ENCODE data around the gene SLC16A7. TPM values are rescaled to one million over a fixed set of nuclear protein-coding genes. Genes with fewer than 3 reads are reported as not detected.

Gene SLC16A7
- total RNA-seq, 1 donor from 2014 or later, result 43.7 TPM

DNA sequence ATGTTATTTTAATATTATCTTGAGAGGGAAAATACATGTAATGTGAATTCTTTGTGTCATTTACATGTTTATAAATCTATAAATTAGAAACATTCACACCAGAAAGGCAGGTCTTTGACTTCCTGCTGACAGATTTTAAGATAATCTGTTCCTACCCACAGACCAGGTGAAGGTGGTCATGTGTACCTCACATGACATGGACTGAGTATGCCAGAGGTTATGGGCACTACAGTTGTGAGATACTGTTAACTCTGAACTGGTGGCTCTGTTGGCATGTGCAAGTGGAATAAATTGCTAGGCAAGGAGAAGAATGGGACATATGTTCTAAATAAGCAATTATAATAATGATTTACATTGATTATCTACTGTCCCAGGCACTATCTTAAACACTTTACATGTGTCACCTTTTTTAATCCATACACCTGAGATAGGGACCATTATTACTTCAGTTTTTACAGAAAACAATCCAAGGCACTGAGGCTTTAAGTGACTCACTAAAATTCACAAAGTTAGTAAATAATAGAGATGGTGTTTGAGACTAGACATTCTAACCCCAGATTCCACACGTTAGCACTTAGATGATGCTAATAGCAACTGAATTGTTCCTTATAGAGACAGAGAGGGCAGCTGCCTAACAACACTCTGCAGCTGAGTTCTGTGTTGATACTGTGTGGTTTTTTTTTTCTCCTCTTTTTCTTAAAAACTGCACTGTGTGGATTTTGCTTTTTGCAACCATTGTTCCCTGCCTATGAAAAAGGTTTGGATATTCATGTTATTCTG, 23.8 kb downstream of the SLC16A7 start:
- intact Hi-C loops (cut with micrococcal nuclease), result no loop called here

DNA sequence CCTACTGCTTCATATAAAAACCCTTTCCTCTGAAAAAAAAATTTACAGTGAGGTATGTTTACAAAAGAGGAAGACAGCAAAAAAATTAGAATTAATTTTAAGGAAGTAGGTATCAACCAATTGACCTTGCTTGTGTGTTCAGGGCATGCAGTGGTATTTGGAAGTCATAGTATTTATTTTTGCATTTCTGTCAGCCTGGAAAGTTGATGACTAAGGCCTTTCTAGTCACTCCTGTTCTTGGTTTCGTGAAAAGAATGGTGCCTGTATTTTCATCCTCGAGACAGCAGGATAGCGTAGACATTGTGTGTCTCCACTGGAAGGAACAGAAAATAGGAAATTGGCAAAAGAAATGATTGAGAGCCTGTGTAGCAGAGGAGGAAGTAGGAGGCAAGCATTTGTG, 24.5 kb downstream of the SLC16A7 start:
- intact Hi-C loops (cut with micrococcal nuclease), result no loop called here

DNA sequence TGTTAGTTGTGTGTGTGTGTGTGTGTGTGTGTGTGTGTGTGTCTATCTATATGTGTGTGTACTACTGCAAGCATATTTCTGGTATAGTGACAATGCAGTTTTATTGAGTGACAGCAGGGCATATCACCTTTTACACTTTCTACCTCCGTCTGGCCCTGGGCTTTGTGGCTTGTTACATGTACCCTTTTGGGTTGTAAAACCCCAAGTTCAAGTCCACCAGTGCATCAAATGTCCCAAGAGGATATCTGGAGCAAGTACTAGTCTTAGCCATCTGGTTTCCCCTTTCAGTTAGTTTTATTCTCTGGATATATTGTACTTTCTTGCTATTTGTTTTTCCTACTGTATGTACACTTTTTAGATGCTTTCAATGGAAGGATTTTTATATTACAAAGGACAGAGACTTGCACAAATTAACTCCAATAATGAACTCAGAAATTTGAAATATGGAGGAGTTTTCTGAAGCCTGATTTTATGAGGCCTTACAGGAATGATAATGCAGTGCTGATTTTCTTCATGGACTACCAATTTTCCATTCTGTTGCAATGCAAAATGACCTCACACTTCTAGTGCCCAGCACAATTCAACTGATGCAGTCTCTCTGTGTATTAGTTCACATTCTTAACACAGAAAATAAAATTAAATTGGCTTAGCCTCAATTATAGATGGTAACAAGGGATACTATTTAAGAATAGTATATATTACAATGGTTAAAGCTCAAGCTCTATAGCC, 29.1 kb downstream of the SLC16A7 start:
- intact Hi-C loops (cut with micrococcal nuclease), result no loop called here

DNA sequence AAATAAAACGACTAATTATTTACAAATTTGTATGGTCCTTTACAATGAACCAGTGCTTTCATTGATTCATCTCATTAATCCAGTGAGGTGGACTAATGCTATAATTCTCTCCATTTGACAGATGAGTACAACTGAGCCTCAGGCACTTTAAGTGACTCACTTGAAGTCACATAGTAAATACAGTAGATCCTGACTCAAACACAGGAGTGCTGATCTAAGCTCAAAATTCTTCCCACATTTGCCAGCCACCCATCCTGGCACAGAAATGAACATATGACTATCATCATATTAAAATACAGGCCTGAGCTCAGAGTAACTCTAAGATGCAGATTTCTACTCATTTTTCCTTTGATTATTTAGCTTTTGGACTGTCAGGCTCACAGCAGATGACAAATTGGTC, 30.6 kb downstream of the SLC16A7 start:
- intact Hi-C loops (cut with micrococcal nuclease), result no loop called here

DNA sequence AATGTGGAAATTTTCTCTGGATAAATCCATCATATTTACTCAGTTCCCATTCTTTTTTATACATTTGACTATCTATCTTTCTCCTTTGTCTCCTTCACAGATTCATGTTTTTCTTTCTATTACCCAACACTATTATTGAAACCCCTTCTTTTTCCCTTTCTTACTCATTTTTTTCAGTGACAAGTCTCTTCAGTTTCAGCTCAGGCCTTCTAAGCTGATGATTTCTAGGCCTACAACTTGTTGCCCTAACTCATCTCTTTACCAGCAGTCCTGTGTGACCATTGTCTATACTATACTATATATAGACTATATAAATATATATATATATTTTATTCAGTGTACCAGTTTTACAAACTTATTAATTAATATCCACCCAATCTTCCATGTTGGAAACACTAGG, 31.8 kb downstream of the SLC16A7 start:
- intact Hi-C loops (cut with micrococcal nuclease), result no loop called here

DNA sequence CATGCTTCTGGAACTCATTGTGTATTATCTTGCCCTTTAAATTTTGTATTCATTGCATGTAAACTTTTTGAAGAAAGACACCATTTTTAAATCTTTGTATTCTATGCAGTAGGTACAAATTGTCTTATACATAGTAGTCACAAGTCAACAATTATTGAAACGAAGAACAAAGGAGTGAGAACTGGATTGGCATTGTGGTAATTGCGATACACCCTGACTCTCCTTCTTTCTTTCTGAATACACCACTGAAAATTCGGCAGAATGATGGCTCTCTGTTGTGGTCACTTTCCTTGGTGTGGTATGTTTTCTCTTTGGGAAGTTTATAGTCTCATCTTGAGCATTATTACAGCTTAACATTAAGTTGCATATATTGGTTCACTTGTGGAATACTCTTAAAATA, 34.1 kb downstream of the SLC16A7 start:
- intact Hi-C loops (cut with micrococcal nuclease), result no loop called here

DNA sequence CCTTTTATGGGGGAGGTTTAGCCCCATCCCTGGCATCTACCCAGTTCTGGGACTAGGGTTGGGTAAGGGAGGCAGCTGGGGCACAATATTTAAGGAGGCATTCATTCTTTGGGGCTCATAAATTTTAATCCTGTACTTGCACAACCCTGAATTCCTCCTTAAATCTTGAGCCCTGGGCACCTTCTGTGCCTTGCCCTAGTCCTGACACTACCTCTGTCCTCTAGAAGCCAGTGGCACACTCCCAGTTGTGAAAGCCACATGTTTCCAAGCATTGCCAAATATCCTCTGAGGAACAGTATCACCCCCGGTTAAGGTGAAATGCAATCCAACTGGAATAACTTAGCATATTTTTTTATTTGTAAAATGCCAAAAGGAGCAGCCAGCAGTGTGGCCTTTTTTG, 36.6 kb downstream of the SLC16A7 start:
- intact Hi-C loops (cut with micrococcal nuclease), result no loop called here

DNA sequence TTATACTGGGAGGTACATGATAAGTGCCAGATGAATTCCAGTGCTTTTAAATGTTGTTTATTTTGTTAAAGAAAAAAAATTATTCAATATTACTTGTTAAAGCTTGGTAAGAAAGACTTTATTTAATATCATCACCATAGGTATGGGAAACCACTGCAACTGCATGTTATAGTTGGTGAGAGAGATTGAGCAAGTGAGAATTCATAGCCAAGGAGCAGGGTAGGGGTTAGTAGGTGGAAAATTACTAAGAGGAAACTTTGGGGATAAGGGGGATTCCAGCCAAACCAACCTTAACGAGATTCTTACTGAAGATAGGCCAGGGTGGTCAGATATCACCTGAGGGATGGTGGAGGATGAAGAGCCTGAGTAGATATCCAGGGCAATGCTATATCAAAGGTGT, 38.4 kb downstream of the SLC16A7 start:
- intact Hi-C loops (cut with micrococcal nuclease), result no loop called here

DNA sequence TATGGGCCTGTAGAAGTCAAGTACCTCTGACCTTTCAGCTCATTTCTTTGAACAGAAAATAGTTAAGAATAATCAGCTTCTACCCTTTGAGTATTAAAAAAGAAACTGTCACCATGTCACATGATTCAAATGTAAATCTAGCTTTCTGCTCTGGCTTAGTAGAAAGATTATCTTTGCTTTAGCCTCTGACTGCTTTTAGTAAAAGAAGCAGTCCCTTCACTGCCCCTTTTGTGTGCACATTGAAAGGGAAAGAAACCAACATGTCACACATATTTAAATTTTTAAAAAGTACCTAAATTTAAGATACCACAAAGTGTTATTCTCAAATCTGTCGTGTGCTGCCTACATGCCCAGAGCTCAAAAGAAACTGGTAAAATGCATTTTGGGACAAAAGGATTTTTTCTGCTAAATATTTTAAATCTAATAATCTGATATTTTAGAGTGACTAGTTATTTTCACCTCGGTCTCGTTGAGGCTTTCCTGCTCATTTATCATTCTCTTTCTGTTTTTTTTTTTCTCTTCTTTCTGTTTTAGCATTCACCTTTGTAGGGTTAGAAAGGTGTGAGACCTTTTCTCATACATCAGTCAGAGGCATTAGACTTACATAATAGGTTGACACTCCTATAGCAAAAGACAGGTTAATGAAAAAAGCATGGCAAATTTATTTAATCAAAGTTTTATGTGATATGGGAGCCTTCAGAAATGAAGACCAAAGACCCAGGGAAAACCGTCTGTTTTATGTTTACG, 41.3 kb downstream of the SLC16A7 start:
- intact Hi-C loops (cut with micrococcal nuclease), result no loop called here

DNA sequence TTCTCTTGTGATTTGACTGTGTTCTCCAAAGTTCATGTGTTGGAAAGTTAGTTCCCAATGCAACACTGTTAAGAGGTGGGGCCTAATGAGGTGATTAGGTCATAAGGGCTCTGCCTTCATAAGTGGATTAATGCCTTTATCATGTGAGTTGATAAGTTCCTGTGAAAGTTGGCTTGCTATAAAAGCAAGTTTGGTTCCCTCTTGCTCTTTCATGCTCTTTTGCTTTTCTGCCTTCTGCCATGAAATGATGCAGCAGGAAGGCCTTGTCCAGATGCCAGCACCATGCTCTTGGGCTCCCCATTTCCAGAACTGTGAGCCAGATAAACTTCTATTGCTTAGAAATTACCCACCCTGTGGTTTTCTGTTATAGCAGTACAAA, 41.9 kb downstream of the SLC16A7 start:
- intact Hi-C loops (cut with micrococcal nuclease), result no loop called here

DNA sequence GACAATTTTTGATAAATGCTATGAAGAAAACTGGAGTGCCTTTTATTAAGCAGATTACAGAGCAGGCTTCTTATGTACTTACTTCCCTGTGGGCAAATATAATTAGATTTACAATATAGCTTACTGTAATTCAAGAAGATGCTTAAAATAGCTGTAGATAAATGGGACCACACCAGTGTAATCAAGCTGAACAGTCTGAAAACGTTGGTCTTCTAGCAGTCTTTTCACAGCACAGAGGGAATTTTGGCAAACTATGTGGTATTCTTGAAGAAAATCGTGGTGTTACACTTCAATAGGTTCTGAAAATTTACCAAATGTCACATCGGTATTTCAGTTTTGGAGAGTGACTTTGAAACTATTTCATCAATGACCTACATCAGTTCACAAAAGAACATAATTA, 47.7 kb downstream of the SLC16A7 start:
- intact Hi-C loops (cut with micrococcal nuclease), result no loop called here

DNA sequence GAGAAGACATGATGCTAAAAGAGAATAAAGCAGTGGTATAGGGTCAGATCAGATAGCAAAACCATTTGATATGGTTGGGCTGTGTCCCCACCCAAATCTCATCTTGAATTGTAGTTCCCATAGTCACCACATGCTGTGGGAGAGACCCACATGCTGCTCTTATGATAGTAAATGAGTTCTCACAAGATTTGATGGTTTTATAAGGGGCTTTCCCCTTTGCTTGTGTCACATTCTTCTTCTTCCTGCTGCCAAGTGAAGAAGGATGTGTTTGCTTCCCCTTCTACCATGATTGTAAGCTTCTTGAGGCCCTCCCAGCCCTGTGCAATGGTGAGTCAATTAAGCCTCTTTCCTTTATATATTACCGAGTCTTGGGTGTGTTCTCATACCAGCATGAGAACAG, 49.4 kb downstream of the SLC16A7 start:
- intact Hi-C loops (cut with micrococcal nuclease), result no loop called here

DNA sequence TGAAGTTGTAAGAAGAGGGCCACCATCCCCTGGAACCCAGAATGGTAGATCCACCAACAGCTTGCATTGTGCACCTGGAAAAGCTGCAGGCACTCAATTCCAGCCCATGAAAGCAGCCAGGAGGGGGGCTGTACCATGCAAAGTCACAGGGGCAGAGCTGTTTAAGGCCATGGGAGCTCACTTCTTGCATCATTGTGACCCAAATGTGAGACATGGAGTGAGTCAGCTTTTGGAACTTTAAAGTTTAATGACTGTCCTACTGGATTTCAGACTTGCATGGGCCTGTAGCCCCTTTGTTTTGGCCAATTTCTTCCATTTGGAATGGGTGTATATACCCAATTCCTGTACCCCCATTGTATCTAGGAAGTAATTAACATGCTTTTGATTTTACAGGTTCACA, 50.8 kb downstream of the SLC16A7 start:
- intact Hi-C loops (cut with micrococcal nuclease), result no loop called here

DNA sequence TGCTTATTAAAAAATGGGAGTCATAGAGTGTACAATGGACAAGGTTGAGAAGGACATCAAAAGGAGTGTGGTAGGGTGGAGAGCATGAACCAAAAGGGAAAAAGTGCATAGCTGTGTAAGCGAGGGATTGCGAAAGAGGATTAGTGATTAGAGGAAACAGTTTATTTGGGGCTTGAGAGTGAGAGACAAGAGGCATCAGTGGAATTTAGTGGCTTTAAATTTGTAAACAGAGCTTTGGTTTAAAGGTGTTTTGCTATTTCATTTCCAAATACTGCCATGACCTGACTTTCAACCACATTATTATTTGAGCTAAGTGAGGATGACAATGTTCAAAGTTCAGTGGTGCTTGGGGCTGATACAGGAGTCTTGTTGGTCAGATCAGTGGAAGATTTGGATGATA, 53.4 kb downstream of the SLC16A7 start:
- intact Hi-C loops (cut with micrococcal nuclease), result no loop called here

DNA sequence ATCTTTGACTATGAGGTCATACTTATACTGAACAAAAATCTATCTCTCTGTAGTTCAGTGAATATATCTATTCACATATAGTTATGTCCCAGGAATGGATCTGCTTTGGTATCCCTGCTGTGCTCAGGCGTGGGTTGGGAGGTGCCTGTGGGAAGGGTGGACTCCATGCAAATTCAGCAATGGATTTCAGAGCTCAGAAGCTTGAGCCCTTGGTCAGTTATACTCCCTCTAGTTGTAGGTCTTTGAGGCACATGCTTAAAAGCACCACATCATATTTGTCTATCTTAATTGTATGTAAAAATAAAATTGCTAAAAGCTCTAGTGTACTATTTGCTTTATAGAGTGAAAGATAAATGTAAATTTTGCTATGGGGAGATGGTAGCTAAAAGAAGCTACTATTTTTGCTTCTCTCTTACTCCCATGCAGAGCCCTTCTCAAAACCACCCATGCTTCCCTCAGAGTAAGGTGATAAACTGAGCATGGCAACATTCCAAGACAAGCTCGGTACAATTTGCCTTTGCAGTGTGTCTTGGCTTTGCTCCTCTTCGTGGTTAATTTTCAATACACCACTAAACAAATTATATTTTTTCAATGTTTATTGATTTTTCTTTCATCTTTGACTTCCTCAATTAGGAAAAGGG, 54.9 kb downstream of the SLC16A7 start:
- intact Hi-C loops (cut with micrococcal nuclease), result no loop called here

DNA sequence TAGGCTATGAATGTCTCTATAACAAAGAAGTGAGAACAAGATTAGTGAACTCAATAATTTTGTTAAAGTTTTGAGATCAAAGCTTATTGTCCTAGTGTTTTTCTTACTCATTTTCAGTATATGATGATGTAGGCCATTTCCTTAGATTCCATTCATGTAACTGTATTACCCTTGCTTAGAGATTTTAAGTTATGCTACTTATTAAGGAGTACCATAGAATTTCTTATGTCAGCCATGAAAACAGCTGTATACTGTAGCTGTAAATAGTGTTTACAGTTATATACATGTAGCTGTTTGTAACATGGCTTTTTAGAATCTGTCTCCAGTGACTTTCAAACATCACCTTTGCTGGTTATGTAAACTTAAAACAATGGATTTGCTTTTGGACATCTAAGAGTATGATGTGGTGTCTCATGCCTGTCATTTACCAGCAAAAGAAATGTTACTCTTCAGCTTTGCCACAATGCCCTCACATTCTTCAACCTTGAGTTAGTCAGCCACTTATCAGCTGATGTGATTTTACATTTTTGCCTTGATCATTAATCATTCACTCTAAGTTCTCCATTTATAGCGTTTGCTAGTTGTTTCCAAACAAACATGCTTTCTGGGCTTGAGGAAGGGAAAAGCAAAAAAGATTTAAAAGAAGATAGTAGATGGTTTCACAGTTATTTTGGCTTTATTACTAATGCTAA, 55.5 kb downstream of the SLC16A7 start:
- intact Hi-C loops (cut with micrococcal nuclease), result no loop called here

DNA sequence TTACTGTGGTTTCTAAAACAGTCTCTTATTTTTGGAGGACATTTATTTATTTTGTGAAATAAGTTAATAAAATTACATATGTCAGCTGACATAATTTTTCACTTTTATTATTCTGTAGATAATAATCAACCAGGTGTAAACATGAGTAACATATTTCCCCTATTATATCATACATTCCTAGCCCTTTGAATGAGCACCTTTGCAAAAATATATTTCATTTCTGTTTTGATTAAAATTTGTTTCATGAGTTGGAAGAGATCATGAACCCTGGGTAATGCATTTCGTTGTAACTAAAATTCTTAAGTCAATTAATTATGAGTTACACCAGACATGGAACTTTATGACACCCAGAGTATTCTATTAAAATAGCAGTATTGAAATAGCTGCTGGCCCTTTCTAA, 56.3 kb downstream of the SLC16A7 start:
- intact Hi-C loops (cut with micrococcal nuclease), result no loop called here

DNA sequence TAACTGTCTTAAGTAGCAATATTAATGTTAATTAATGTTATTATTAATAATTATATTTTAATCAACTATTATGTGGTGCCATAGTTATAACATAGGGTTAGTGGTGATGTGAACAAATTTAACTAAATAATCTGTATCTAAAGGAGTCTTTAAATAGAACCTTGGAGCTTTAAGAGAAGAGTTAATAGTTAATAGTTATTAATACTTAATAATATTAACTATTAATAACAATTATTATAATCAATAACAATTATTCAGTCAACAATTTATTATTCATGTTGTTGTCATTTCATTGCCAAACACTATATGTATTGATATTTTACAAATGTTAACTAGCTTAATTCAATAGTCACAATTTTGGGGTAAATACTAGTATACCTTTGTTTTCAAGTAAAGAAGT, 58.2 kb downstream of the SLC16A7 start:
- intact Hi-C loops (cut with micrococcal nuclease), result no loop called here

DNA sequence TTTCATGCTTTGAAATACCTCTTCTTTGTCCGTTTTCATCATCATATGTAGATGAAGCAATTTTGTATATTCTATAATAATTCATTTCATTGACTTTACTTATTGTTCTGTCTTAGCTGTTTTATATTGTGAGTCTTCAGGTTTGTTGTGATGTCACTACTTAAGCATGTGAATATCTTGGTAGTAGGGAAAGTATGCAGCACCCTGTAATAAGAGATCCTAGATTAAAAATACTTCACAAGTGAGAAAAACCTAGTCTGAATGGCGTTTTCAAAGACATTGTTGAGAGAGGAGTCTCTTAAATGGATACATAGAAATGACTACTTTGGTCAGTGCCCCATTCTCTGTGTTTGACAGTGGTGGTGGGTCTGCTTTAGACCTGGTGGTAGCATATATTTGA, 61.4 kb downstream of the SLC16A7 start:
- intact Hi-C loops (cut with micrococcal nuclease), result no loop called here

DNA sequence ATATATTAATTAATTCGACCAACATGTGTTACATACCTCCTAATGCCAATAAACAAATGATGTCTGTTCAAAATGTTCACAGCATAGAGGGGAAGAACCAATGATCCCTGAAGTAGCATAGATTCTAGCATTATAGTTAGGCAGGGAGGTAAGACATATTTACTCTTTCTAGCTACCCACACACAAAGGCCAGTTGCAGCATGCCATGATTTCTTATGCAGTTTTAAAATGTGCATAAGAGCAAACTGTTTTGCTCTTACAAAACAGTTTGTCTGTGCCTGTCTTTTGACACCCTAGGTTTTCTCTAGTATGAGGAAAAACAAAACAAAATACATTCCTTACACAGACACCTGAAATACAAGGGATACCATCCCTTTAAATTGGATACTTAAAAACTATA, 61.9 kb downstream of the SLC16A7 start:
- intact Hi-C loops (cut with micrococcal nuclease), result no loop called here

DNA sequence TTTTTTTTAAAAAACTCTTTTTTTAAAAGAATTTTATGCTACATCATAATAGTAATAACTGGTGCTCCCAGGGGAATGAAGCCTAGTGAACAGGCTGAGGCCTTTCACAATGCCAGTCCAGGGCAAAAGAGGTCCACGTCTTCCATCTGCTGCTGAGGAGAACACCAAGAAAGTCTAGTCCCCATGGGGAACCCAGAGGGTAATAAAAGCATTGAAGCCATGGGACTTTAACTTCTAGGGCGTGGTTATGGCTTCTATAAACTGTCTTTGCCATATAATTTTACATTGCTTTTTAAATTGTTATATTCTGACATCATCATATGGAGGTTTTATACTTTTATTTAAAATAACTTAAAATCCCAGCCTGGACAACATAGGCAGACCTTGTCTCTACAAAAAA, 64.3 kb downstream of the SLC16A7 start:
- intact Hi-C loops (cut with micrococcal nuclease), result no loop called here
